GM12878 (cell line): Measurements from ENCODE around the gene ZYX. TPM values are rescaled to one million over a fixed set of nuclear protein-coding genes. Genes with fewer than 3 reads are reported as not detected.
"Not testable (repeated sequence)": the region's sequence is repeated elsewhere in the genome, so short reads cannot be mapped to it uniquely, and the experiment has no call there.

Experiments
- ATAC-seq: fragments of 200-7000 bp; cut with Tn5 transposase; 3 replicates; pipeline ENCODE4 v1.9.1; 2020; ENCODE audit warnings: mild to moderate bottlenecking, moderate library complexity
- BruUV-seq: library from RNA; stranded (reverse); fragments of 400-500 nt; replicated peaks from 2 replicates; lab custom pipeline; 2021; lab: Mats Ljungman, UMichigan
- CTCF ChIA-PET: fragments of 300-600 bp; sonication (Branson Sonifier 250); formaldehyde crosslinking; extraction: SDS; loops from one replicate; lab custom pipeline; 2021; ENCODE audit warnings: inconsistent platforms; lab: Yijun Ruan, JAX
- POLR2A ChIA-PET: fragments of 350-600 bp; formaldehyde crosslinking; extraction: SDS; loops from one replicate; lab custom pipeline; 2021; ENCODE audit warnings: inconsistent platforms; lab: Charles Lee
- RAD21 ChIA-PET: fragments of 300-600 bp; sonication (Branson Sonifier 250); formaldehyde crosslinking; loops from one replicate; lab custom pipeline; 2023; ENCODE audit warnings: antibody characterized with exemption; ENCODE audit not compliant: unreplicated experiment; lab: Charles Lee
- SMC1A ChIA-PET: fragments of 300-600 bp; sonication (Branson Sonifier 250); formaldehyde crosslinking; loops from one replicate; lab custom pipeline; 2023; ENCODE audit not compliant: unreplicated experiment, uncharacterized antibody; lab: Charles Lee
- DNase-seq: peaks from one replicate; pipeline ENCODE4 v3.0.0-alpha.2; 2011; ENCODE audit warnings: low read depth, low spot score
- FAIRE-seq: peaks from 3 replicates; lab custom pipeline; 2011; peaks lifted over from hg19 to GRCh38; lab: Jason Lieb, UNC
- H2AFZ ChIP-seq: 2 replicates; pipeline ENCODE4 v1.6.0; 2011; ENCODE audit warnings: low read depth, low read length, control low read depth; ENCODE audit not compliant: control insufficient read depth
- H3K27ac ChIP-seq: 2 replicates; pipeline ENCODE4 v1.5.1; 2011; ENCODE audit warnings: control low read depth; ENCODE audit not compliant: control insufficient read depth, insufficient read depth
- H3K27me3 ChIP-seq, 2 experiments: replicated peaks in 1 of 2; 2 replicates each; pipeline versions ENCODE4 v1.6.0 to v1.6.1; 2011; ENCODE audit warnings: low read length in 1 of 2; ENCODE audit not compliant: control insufficient read depth in 2 of 2, insufficient read depth in 2 of 2
- H3K36me3 ChIP-seq, 2 experiments: 2 replicates each; pipeline ENCODE4 v1.5.1; 2011; ENCODE audit warnings: low read length in 1 of 2; ENCODE audit not compliant: control insufficient read depth in 2 of 2, insufficient read depth in 2 of 2
- H3K4me1 ChIP-seq: 2 replicates; pipeline ENCODE4 v1.6.1; 2011; ENCODE audit warnings: mild to moderate bottlenecking, low read length, moderate library complexity, mixed read lengths; ENCODE audit not compliant: control insufficient read depth, insufficient read depth
- H3K4me2 ChIP-seq: 2 replicates; pipeline ENCODE4 v1.6.0; 2011; ENCODE audit warnings: control low read depth; ENCODE audit not compliant: control insufficient read depth, insufficient read depth
- H3K4me3 ChIP-seq: fragments of 200-600 bp; sonication (generic); 2 replicates; pipeline ENCODE4 v1.5.1; 2016
- H3K79me2 ChIP-seq: 2 replicates; pipeline ENCODE4 v1.6.0; 2011; ENCODE audit warnings: low read length; ENCODE audit not compliant: control insufficient read depth, insufficient read depth
- H3K9ac ChIP-seq: 2 replicates; pipeline ENCODE4 v1.8.0; 2011; ENCODE audit warnings: low read length, control low read depth, mixed read lengths; ENCODE audit not compliant: control insufficient read depth, insufficient read depth
- H3K9me3 ChIP-seq: replicated peaks from 3 replicates; pipeline ENCODE4 v1.5.1; 2011; ENCODE audit warnings: mild to moderate bottlenecking, low read length; ENCODE audit not compliant: control insufficient read depth, insufficient read depth
- H4K20me1 ChIP-seq: 2 replicates; pipeline ENCODE4 v1.6.0; 2011; ENCODE audit not compliant: control insufficient read depth, insufficient read depth
- ASH2L ChIP-seq: fragments of 300-600, 200-600 bp; sonication (generic); IDR thresholded peaks from 2 replicates; pipeline ENCODE4 v1.6.1; 2017; ENCODE audit warnings: low read depth, mild to moderate bottlenecking, borderline replicate concordance
- HDAC6 ChIP-seq: fragments of 200-600 bp; sonication (generic); IDR thresholded peaks from one replicate; pipeline ENCODE4 v1.8.0; 2017; ENCODE audit warnings: antibody characterized with exemption; ENCODE audit not compliant: unreplicated experiment
- HSF1 ChIP-seq: fragments of 150-350 bp; IDR thresholded peaks from 2 replicates; pipeline ENCODE4 v1.6.1; 2014; ENCODE audit warnings: mild to moderate bottlenecking, low read depth, low read length
- IRF3 ChIP-seq: fragments of 450-650 bp; IDR thresholded peaks from 2 replicates; pipeline ENCODE4 v1.6.1; 2014; ENCODE audit warnings: mild to moderate bottlenecking
- SIN3A ChIP-seq: IDR thresholded peaks from 2 replicates; pipeline ENCODE4 v1.6.1; 2012; ENCODE audit warnings: low read depth, low read length, improper control_type of control experiment
- TCF12 ChIP-seq: IDR thresholded peaks from 2 replicates; pipeline ENCODE4 v1.6.1; 2011; ENCODE audit warnings: low read depth, mild to moderate bottlenecking, low read length
- TCF7 ChIP-seq: IDR thresholded peaks from 2 replicates; pipeline ENCODE4 v1.6.1; 2014; ENCODE audit warnings: antibody characterized with exemption, borderline replicate concordance
- WRNIP1 ChIP-seq: IDR thresholded peaks from 2 replicates; pipeline ENCODE4 v1.6.1; 2011; ENCODE audit warnings: low read depth, low read length, improper control_type of control experiment, borderline replicate concordance
- ZZZ3 ChIP-seq: IDR thresholded peaks from 2 replicates; pipeline ENCODE4 v1.6.1; 2011; ENCODE audit warnings: low read depth; ENCODE audit not compliant: control insufficient read depth, insufficient read length
- WGBS: methylation state at CpG from one replicate; pipeline ENCODE4 v1.1.6; 2016; ENCODE audit warnings: low lambda C conversion rate; ENCODE audit not compliant: insufficient replicate concordance, insufficient coverage; ENCODE audit errors: missing lambda C conversion rate; 5-methylcytosine and 5-hydroxymethylcytosine counted together
- in situ Hi-C: fragments of 300-500 bp; cut with MboI; formaldehyde crosslinking; loops from 9 replicates; pipeline ENCODE4 v1.14.3; 2018; ENCODE audit warnings: mixed read lengths
- intact Hi-C: fragments of 100-400 bp; cut with micrococcal nuclease; formaldehyde crosslinking; loops from one replicate; pipeline ENCODE4 v1.14.2; 2022; ENCODE audit not compliant: unreplicated experiment
- polyA plus RNA-seq, 11 experiments: library from polyadenylated mRNA; depleted of rRNA in 4 of 11; unstranded in 6 of 11; stranded (reverse) in 5 of 11; fragments of >200 nt; fragmentation: Nextera tagmentation in 4 of 11; fragmentation: Illumina TruSeq in 1 of 11; extraction: Ambion mirVana in 4 of 11; extraction: Trizol in 1 of 11; gene quantifications; 1 replicate in 1 of 11; 2 replicates in 10 of 11; pipeline versions ENCODE4 v1.2.1 to v1.2.3, GENCODE V29; 2011 to 2016; ENCODE audit warnings: inconsistent platforms in 2 of 11, missing spikeins in 2 of 11, low read depth in 1 of 11
- total RNA-seq, 4 experiments: library from RNA; depleted of rRNA in 3 of 4; stranded (reverse); fragments of >200 nt in 3 of 4; fragmentation: Illumina TruSeq in 1 of 4; extraction: Trizol in 1 of 4; gene quantifications; 2 replicates each; pipeline versions ENCODE4 v1.2.1 to v1.2.3, GENCODE V29; 2013 to 2021
- TF ChIP-seq, protein P1 (sequence below), 3 experiments: IDR thresholded peaks in 2 of 3; conservative IDR thresholded peaks in 1 of 3; 2 replicates each; pipeline ENCODE4 v1.5.1; 2011; ENCODE audit warnings: low read depth in 3 of 3, low read length in 3 of 3, mild to moderate bottlenecking in 3 of 3, control low read depth in 2 of 3, moderate library complexity in 2 of 3, inconsistent platforms in 1 of 3, mixed read lengths in 1 of 3; ENCODE audit not compliant: control insufficient read depth in 2 of 3, insufficient read depth in 1 of 3; ENCODE audit errors: extremely low read depth in 1 of 3

The ZYX gene
- total and polyA plus RNA-seq, 10 of the 15 experiments (the other 5 are each of a cell fraction or from before 2014, with no cell fraction given) = 2.1 to 100 (median 27.6) TPM

DNA sequence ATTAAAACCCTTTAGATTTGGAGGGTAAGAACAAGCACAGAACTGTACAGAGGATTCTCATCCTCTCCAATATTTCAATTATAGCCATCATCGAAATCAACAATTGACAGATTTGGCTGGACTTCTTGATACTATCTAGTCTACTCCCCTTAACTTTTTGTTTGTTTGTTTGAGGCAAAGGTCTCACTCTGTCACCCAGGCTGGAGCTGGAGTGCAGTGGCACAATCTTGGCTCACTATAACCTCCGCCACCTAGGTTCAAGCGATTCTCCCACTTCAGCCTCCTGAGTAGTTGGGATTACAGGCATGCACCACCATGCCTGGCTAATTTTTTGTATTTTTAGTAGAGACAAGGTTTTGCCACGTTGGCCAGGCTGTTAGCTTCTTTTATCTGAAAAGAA, 21.1 kb downstream of the ZYX start:
- ATAC-seq, H3K27me3 ChIP-seq, H3K36me3 ChIP-seq, FAIRE-seq, H3K4me1 ChIP-seq, H3K9me3 ChIP-seq, POLR2A ChIA-PET, intact Hi-C loops, DNase-seq, H2AFZ ChIP-seq, H3K9ac ChIP-seq, in situ Hi-C loops, H3K4me3 ChIP-seq, RAD21 ChIA-PET, H3K4me2 ChIP-seq, H3K27ac ChIP-seq, BruUV-seq, H3K79me2 ChIP-seq, H4K20me1 ChIP-seq: not testable (repeated sequence)
- 42% methylated on average over 4 of the region's 4 CpGs for WGBS
- ChIA-PET CTCF (interaction anchor here (1.4 to 2.3 kb wide), 3 partner anchors 13 to 162 kb away, joined by 3 to 10 read pairs (median 5); no protein-coding TSS in a partner anchor), SMC1A (interaction anchor here (1.0 kb wide), 1 partner anchor 160 kb away, joined by 3 read pairs; no protein-coding TSS in a partner anchor)

DNA sequence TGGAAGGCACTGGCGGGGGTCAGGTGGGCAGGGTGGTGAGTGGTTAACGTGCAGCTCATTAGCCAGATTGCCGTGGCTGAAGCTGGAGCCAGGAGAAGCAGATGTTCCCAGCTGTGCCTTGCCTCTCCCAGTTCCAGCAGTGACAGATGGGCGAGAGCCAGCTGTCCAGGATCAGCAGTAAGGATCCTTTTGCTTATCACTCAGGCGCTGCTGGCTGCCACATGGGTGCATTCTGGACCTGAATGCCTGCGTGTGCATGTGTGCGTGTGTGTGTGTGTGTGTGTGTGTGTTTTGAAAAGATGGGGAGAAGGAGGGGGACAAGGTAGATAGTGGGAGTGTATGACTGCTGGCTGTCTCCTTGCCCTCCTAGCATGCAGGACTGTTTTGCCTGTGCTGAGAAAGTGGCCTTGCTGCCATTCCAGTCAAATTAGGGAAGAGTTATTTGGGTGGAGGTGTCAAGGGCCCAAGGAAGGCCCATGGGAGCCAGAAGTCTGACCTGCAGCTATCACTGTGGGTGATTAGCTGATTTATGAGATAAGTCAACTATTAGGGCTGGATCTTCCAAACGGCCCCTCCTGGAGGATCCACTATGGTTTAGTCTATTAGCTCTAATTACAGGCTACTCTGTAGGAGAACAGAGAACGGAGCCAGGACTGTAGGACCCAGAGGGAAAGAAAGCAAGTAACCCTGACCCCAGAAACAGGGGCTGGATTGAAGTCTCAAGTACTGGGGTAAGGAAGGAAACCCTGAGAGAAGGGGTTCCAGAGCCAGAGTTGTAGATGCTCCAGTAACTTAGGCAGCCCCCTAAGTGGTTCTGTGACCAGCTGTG, 24.2 kb downstream of the ZYX start:
- Histone ChIP-seq H4K20me1 (no peaks in the 10 kb centered on the region), H3K4me2 (no peak overlapping the region), H3K9ac (no peak overlapping the region), H3K4me1 (peaks cover 3% of the 10 kb centered on the region), H3K27ac (no peak overlapping the region), H3K27me3 (peaks cover 0 to 4% of the 10 kb centered on the region in 2 experiments; a peak in 2 of 4 replicates), H3K9me3 (no peaks in the 10 kb centered on the region), H2AFZ (no peak overlapping the region), H3K4me3 (no peak overlapping the region), H3K36me3 (no peaks in the 10 kb centered on the region), H3K79me2 (no peaks in the 10 kb centered on the region)
- DNase-seq (no peak), ATAC-seq (no peak), FAIRE-seq (no peak)
- no TSS peak for BruUV-seq
- ChIA-PET POLR2A (no interaction called here), SMC1A (interaction anchor here (0.6 to 2.0 kb wide), 3 partner anchors 10 to 165 kb away, joined by 3 to 11 read pairs (median 3); no protein-coding TSS in a partner anchor), RAD21 (interaction anchor here (0.9 kb wide), 1 partner anchor 165 kb away, joined by 3 read pairs; no protein-coding TSS in a partner anchor), CTCF (interaction anchor here (1.3 to 4.4 kb wide), 5 partner anchors 11 to 165 kb away, joined by 3 to 27 read pairs (median 3); no protein-coding TSS in a partner anchor)
- intact Hi-C loops = no loop called here
- in situ Hi-C loops = no loop called here
- WGBS = 31% methylated on average over 9 of the region's 9 CpGs
- no peak for TF ChIP-seq HDAC6
- TF ChIP-seq ZZZ3 = no peak
- TF ChIP-seq, protein P1, sequence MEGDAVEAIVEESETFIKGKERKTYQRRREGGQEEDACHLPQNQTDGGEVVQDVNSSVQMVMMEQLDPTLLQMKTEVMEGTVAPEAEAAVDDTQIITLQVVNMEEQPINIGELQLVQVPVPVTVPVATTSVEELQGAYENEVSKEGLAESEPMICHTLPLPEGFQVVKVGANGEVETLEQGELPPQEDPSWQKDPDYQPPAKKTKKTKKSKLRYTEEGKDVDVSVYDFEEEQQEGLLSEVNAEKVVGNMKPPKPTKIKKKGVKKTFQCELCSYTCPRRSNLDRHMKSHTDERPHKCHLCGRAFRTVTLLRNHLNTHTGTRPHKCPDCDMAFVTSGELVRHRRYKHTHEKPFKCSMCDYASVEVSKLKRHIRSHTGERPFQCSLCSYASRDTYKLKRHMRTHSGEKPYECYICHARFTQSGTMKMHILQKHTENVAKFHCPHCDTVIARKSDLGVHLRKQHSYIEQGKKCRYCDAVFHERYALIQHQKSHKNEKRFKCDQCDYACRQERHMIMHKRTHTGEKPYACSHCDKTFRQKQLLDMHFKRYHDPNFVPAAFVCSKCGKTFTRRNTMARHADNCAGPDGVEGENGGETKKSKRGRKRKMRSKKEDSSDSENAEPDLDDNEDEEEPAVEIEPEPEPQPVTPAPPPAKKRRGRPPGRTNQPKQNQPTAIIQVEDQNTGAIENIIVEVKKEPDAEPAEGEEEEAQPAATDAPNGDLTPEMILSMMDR (IDR thresholded peaks at IDR 0.05 in 2 of 3, conservative IDR thresholded peaks at IDR 0.05 in 1 of 3; ENCODE audit: control insufficient read depth in 2 of 3, extremely low read depth in 1 of 3, insufficient read depth in 1 of 3, low read depth in 3 of 3, low read length in 3 of 3) = no peak
- no peak for TF ChIP-seq ASH2L
- no peak for TF ChIP-seq TCF7
- TF ChIP-seq SIN3A = no peak
- no peak for TF ChIP-seq IRF3
- no peak for TF ChIP-seq HSF1
- TF ChIP-seq TCF12 = no peak
- TF ChIP-seq WRNIP1 = no peak
